ENCODE results near the gene ITGA6. TPM values are rescaled to one million over a fixed set of nuclear protein-coding genes. Genes with fewer than 3 reads are reported as not detected.

ITGA6 gene
- total and polyA plus RNA-seq, 7 donors, result 8.4 to 66.5 (median 14.0) TPM

- DNase-seq, result no peak
- Histone ChIP-seq H3K9me3 (no peaks in the 10 kb centered on the region), H3K4me3 (no peak overlapping the region), H3K27ac (no peak overlapping the region), H3K27me3 (no peaks in the 10 kb centered on the region), H3K36me3 (peaks cover 0 to 7% (median 0%) of the 10 kb centered on the region in 4 donors), H3K4me1 (no peaks in the 10 kb centered on the region)
- intact Hi-C loops (cut with DNase I), result no loop called here
- WGBS, 2 donors, result 43 to 65% methylated on average over 3 of the region's 3 CpGs
- TF ChIP-seq POLR2A (IDR thresholded peaks at IDR 0.05) (no peak), EP300 (IDR thresholded peaks at IDR 0.05) (no peak), CTCF (IDR thresholded peaks at IDR 0.05) (no peak), POLR2AphosphoS5 (IDR thresholded peaks at IDR 0.05) (no peak)
Measured at GRCh38 chr2:172496160-172496608, 68.8 kb downstream of the ITGA6 start.

- intact Hi-C loops (cut with DNase I), result no loop called here
- 96 to 99% methylated on average over 4 of the region's 4 CpGs for WGBS, 2 donors
- Histone ChIP-seq H3K4me3 (no peak overlapping the region), H3K9me3 (peaks cover 4 to 9% (median 8%) of the 10 kb centered on the region in 4 donors), H3K36me3 (peaks cover 0 to 7% (median 0%) of the 10 kb centered on the region in 4 donors), H3K4me1 (no peaks in the 10 kb centered on the region), H3K27me3 (no peaks in the 10 kb centered on the region), H3K27ac (no peak overlapping the region)
- TF ChIP-seq POLR2AphosphoS5 (IDR thresholded peaks at IDR 0.05), result no peak
- no peak for DNase-seq
Measured at GRCh38 chr2:172507199-172507598, 79.8 kb downstream of the ITGA6 start.

GRCh38 chr2:172510088-172510487 lies 82.7 kb downstream of the ITGA6 start:
- intact Hi-C loops (cut with DNase I), result no loop called here
- Histone ChIP-seq H3K4me3 (no peak overlapping the region), H3K9me3 (peaks cover 5 to 18% (median 15%) of the 10 kb centered on the region in 4 donors), H3K27ac (no peak overlapping the region), H3K36me3 (no peaks in the 10 kb centered on the region), H3K4me1 (no peaks in the 10 kb centered on the region), H3K27me3 (no peaks in the 10 kb centered on the region)
- TF ChIP-seq EP300 (IDR thresholded peaks at IDR 0.05), result no peak
- no peak for TF ChIP-seq POLR2AphosphoS5 (IDR thresholded peaks at IDR 0.05)
- no peak for TF ChIP-seq CTCF (IDR thresholded peaks at IDR 0.05)
- TF ChIP-seq POLR2A (IDR thresholded peaks at IDR 0.05), result no peak
- WGBS, 2 donors, result 27 to 32% methylated on average over 6 of the region's 6 CpGs
- DNase-seq, result no peak

- intact Hi-C loops (cut with DNase I), result no loop called here
- WGBS, 2 donors, result 56 to 88% methylated on average over 5 of the region's 5 CpGs
- TF ChIP-seq POLR2AphosphoS5 (IDR thresholded peaks at IDR 0.05) (no peak), EP300 (IDR thresholded peaks at IDR 0.05) (no peak), CTCF (IDR thresholded peaks at IDR 0.05) (no peak), POLR2A (IDR thresholded peaks at IDR 0.05) (no peak)
- Histone ChIP-seq H3K4me1 (no peaks in the 10 kb centered on the region), H3K27ac (no peak overlapping the region), H3K9me3 (peaks cover 5 to 18% (median 15%) of the 10 kb centered on the region in 4 donors), H3K27me3 (no peaks in the 10 kb centered on the region), H3K36me3 (no peaks in the 10 kb centered on the region), H3K4me3 (no peak overlapping the region)
- DNase-seq, result no peak
Measured at GRCh38 chr2:172510548-172510947, 83.2 kb downstream of the ITGA6 start.

- 64 to 88% methylated on average over 5 of the region's 5 CpGs for WGBS, 2 donors
- no peak overlapping the region for H3K4me3 ChIP-seq
Measured at GRCh38 chr2:172512810-172513523, 85.6 kb downstream of the ITGA6 start.

More at GRCh38 chr2:172512810-172513523, 85.6 kb downstream of the ITGA6 start:
- H3K4me1 ChIP-seq, result no peaks in the 10 kb centered on the region
- peaks cover 5 to 18% (median 15%) of the 10 kb centered on the region in 4 donors for H3K9me3 ChIP-seq
- no peaks in the 10 kb centered on the region for H3K36me3 ChIP-seq
- H3K27me3 ChIP-seq, result no peaks in the 10 kb centered on the region
- no peak for DNase-seq
- TF ChIP-seq POLR2A (IDR thresholded peaks at IDR 0.05), result no peak
- TF ChIP-seq POLR2AphosphoS5 (IDR thresholded peaks at IDR 0.05), result no peak
- no peak for TF ChIP-seq EP300 (IDR thresholded peaks at IDR 0.05)
- no peak for TF ChIP-seq CTCF (IDR thresholded peaks at IDR 0.05)
- intact Hi-C loops (cut with DNase I), result no loop called here
- no peak overlapping the region for H3K27ac ChIP-seq
